T follicular helper cell (primary cell): ENCODE results near the gene LATS1.
"Not testable (repeated sequence)": the region's sequence is repeated elsewhere in the genome, so short reads cannot be mapped to it uniquely, and the experiment has no call there.

Experiments used
- DNase-seq: peaks from one replicate; pipeline ENCODE4 v3.0.0-alpha.2; 2020; ENCODE audit warnings: low read depth

Gene LATS1

GRCh38 chr6:149728499-149729234 lies 10.8 kb upstream of the LATS1 start:
- no peak for DNase-seq

DNA sequence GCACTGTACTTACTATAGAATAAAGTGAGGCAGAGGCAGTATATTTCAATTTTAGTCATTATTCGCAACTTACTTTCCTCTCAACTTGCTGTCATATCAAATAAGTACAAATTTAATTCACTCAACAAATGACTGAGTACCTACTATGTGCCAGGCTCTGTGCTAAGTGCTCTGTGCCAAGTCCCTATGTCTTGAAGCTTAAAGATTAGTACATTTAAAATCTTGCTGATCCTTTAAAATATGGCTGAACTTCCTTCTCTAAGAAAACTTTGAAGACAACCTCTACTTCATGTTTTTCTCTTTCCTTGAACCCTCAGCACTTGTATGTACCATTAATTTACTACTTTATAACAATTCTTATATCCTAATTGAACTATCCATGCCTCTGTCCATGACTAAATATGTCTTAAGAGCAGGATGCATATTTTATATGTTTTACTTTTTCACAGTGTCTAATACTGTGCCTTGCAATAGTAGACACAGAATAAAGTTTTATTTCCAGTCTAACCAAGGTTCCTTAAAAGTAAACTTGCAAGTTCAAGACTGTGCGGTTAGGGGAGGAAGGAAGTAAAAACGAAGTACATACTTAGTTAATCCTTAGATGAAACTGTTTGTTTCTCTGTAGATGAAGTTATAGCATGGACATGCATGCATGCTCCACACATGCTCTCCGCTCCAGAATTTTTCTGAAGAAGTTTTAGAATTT lies 10.0 kb upstream of the LATS1 start:
- no peak for DNase-seq

DNA sequence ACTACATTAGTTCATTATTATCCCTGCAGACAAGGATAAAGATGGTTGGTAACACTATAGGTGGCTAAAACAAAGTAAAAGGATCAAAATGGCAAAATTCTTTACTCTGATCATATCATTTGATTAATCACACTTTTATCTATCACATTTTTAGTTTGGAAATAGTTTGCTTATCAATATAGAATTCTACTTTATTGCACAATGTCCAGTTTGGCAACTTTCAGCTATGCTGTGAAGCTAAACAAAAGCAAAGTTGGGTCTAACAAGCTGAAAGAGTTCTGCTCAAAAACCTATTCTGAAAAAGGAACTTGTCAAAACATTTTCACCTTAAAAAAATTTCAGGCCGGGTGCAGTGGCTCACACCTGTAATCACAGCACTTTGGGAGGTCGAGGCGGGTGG lies 7.9 kb upstream of the LATS1 start:
- DNase-seq = no peak

- peak; percentile 18 for DNase-seq
Observed at GRCh38 chr6:149723771-149724417, 6.0 kb upstream of the LATS1 start.

GRCh38 chr6:149723262-149723661 lies 5.4 kb upstream of the LATS1 start:
- DNase-seq = no peak

DNA sequence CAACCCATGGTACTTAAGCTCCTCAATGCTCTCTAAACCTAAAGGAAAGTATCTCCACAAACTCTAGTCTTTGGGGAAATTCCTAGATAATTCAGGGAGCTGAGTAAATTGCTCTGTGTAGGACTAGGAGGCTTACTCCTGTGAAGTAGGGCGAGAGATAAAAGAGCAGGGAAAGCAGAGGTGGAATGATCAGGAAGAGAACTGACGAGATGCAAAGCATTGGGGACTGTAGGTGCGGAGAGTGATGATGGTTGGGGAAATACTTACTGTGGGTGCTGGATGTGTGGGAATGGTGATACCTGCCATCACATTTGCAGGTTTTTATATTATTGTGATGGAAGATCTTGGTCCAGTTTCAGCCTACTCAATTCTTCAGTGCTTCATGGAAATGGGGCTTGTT lies 1.6 kb upstream of the LATS1 start:
- DNase-seq = no peak

GRCh38 chr6:149717255-149717587 lies 680 bp downstream of the LATS1 start:
- DNase-seq = no peak

DNA sequence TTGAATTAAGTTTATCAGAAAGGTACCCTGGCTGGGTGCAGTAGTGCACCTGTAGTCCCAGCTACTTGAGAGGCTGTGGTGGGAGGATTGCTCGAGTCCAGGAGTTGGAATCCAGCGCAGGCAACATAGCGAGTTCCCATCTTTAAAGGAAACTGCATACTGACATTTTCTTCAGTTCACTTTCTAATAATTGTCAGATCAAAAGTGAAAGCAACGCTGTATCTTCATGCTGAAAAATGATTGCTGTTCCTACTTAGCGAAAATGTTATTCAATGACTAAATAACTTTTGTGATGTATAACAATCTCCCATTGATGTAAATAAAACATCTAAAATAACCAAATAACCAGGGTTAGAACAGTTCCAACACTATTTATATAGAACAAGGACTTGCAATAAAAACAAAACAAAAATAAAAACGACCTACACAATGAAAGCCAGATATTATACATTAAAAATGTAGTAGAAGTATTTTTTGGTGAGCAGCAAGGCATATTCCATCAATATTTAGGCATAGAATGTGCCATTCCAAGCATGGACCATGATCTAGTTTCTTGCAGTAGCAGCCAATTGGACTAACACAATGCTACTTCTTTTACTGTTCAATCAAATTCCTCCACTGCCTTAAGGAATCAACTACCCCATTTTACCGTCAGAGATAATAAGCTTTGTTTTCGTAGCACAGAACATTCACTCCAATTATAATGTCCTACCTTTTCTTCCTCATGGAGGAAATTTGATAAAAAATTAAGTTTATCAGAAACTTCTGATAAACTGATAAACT lies 1.5 kb downstream of the LATS1 start:
- no peak for DNase-seq

- no peak for DNase-seq
Observed at GRCh38 chr6:149714442-149714841, 3.5 kb downstream of the LATS1 start.

- DNase-seq = no peak
Observed at GRCh38 chr6:149711711-149712110, 6.2 kb downstream of the LATS1 start.

DNA sequence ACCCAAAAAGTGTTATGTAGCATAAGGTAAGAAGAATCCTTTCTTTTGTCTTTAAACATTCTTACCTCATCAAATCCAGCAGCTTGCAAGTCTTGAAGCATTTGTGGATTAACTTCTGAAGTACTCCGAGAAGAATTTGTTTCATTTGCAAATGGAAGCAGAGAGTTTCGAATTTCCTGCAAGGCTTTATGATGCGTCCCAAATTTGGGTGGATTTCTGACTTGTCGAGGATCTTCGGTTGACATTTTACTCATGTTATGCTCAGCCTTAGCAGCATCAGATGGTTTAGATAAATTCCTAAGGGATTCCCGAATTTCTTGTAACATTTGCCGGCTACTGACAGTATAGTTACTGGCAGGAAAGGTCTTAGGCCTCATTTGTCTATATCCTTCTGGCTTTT lies 16.2 kb downstream of the LATS1 start:
- no peak for DNase-seq

DNA sequence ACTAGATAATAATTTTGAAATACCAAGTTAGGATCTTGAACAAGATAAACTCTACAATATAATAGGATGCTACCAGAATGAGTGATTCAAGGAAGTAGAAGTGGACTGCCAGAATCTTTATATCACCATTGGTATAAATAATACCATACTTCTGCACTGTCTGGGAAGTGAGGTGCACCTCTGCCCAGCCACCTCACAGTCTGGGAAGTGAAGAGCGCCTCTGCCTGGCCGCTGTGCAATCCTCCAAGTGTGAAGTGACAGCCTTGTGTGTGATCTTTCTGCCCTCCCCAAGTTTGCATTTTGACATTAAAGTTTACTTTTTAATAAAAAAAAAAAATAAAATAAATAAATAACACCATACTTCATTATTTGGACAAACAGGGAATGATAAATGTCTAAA lies 18.8 kb downstream of the LATS1 start:
- no peak for DNase-seq

GRCh38 chr6:149698175-149698574 lies 19.7 kb downstream of the LATS1 start:
- no peak for DNase-seq

GRCh38 chr6:149696901-149697300 lies 21.0 kb downstream of the LATS1 start:
- no peak for DNase-seq

- no peak for DNase-seq
Observed at GRCh38 chr6:149694921-149695320, 23.0 kb downstream of the LATS1 start.

DNA sequence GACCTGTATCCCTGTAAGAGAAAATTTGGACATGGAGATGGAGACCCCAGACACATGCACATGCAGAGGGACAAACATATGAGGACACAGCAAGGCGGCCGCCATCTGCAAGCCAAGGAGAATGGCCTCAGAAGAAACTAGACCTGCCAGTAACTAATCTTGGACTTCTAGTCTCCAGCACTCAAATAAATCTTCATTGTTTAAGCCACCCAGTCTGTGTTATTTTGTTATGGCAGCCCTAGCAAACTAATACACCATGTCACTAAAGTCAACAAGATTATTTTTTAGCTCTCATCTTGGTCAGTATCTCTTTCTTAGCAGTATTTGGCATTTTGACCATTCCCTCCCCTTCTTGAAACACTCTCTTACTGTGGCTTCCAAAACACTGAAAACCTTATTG lies 26.7 kb downstream of the LATS1 start:
- DNase-seq = no peak

DNA sequence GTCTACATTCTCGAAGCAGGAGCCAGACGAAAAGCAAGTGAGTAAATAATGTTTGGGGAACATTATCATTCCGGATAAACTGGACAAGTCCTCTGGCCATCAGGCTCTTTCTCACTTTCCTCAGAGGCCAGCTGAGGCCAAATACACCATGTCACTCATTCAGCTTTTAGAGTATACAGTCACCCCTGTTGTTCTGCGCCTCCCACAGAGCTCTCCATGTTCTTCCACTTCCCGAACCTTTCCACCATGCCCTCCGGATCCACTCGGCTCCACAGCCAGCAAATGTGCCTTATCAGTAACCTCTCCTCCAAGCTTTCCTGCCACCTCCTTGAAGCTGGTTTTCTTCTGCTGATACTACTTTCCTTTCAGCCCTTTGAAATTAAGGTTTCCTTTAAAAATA lies 31.7 kb downstream of the LATS1 start:
- DNase-seq = no peak

GRCh38 chr6:149683256-149683859 lies 34.5 kb downstream of the LATS1 start:
- no peak for DNase-seq

GRCh38 chr6:149681845-149682244 lies 36.1 kb downstream of the LATS1 start:
- DNase-seq = not testable (repeated sequence)

DNA sequence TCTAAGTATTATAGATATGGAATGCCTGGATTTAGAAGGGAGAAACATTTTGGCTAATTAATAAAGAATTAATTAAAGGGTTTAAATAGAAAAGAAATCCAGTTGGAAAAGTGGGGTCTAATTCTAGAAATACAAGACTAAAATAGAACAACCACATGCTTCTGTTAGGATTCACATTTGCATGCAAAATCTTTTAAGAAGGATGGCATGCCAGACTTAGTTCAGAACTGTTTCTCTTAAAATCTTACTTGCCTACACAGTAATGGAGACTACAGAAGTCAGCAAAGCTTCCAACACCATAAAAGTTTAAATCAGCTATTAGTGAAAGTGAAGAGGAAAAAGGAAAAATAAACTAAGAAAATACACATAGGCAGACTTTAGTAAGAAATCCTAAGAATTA lies 36.7 kb downstream of the LATS1 start:
- DNase-seq = no peak

- DNase-seq = no peak
Observed at GRCh38 chr6:149680503-149680902, 37.4 kb downstream of the LATS1 start.

DNA sequence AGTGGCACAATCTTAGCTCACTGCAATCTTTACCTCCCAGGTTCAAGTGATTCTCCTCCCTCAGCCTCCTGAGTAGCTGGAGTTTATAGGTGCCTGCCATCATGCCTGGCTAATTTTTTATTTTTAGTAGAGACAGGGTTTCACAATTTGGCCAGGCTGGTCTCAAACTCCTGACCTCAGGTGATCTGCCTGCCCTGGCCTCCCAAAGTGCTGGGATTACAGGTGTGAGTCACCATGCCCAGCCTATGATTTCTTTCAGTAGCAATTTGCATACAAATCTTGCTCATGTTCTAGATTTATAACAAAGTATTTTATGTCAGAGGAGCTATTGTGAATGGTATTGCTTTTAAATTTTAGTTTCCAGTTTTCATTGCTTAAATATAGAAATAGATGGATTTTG lies 45.6 kb downstream of the LATS1 start:
- DNase-seq = not testable (repeated sequence)
